ENCODE measurements around the gene ADGRD2. TPM values are rescaled to one million over a fixed set of nuclear protein-coding genes. Genes with fewer than 3 reads are reported as not detected.

The ADGRD2 gene
- total and polyA plus RNA-seq, 9 of the 15 experiments (the other 6 are each of a cell fraction or from before 2014, with no cell fraction given): not detected

DNA sequence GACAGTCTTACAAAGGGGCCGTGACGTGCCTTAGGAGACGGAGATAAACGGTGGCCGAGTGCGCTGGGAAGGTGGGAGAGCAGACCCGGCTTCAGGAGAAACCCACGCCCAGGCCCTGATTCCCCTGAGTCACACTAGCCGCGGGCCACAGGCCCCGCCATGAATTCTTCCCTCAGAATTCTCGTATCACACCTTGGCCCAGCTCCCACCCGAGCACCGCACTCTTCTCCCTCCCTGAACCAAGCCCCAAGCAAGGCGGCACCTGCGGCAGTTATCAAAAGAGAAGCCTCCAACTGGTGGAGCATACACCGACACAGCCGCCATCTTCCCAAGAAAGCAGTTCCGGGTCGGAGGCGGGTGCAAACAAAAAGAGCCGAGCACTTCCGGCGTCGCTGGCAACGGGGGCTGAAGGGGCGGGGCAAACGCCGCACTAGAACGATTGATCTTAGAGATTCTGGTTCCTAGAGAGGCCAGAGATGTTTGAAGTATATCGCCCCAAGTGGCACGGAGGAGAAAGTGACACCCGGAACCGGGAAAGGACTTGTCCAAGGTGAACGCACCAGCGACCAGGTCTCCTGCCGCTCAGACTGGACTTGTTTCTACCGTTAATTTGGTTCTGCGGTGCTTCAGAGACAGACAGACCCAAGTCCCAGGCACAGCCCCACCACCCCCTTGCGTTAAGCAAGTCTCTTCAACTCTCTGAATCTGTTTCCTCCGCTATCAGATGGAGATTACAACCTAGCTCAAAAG is 35.0 kb upstream of the ADGRD2 start, which contains the start of gene PSMB7 (continued):
- TF ChIP-seq CREB5 (CRISPR knock-in tag; IDR thresholded peaks at IDR 0.05): no peak
- peak; percentile 85 for TF ChIP-seq RFX1 (IDR thresholded peaks at IDR 0.05)
- no peak for TF ChIP-seq CHCHD3 (CRISPR knock-in tag; IDR thresholded peaks at IDR 0.05)
- peak; percentile 34 to 41; a peak in 2 of 4 replicates for TF ChIP-seq SIX5 (IDR thresholded peaks at IDR 0.05; ENCODE audit: borderline replicate concordance in 1 of 2, insufficient read depth in 1 of 2, low read depth in 1 of 2, low read length in 2 of 2)
- TF ChIP-seq KLF16 (IDR thresholded peaks at IDR 0.05): no peak
- TF ChIP-seq XRCC5 (IDR thresholded peaks at IDR 0.05; ENCODE audit: low read depth, low read length): peak; percentile 92; the same call in 1 of the 2 replicates
- TF ChIP-seq, protein P1, sequence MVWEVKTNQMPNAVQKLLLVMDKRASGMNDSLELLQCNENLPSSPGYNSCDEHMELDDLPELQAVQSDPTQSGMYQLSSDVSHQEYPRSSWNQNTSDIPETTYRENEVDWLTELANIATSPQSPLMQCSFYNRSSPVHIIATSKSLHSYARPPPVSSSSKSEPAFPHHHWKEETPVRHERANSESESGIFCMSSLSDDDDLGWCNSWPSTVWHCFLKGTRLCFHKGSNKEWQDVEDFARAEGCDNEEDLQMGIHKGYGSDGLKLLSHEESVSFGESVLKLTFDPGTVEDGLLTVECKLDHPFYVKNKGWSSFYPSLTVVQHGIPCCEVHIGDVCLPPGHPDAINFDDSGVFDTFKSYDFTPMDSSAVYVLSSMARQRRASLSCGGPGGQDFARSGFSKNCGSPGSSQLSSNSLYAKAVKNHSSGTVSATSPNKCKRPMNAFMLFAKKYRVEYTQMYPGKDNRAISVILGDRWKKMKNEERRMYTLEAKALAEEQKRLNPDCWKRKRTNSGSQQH (CRISPR knock-in tag; IDR thresholded peaks at IDR 0.05): peak; percentile 66; the same call in 1 of the 2 replicates
- no peak for TF ChIP-seq FOXO4 (CRISPR knock-in tag; IDR thresholded peaks at IDR 0.05)
- TF ChIP-seq TSC22D4 (tag; IDR thresholded peaks at IDR 0.05): no peak
- TF ChIP-seq, protein P2, sequence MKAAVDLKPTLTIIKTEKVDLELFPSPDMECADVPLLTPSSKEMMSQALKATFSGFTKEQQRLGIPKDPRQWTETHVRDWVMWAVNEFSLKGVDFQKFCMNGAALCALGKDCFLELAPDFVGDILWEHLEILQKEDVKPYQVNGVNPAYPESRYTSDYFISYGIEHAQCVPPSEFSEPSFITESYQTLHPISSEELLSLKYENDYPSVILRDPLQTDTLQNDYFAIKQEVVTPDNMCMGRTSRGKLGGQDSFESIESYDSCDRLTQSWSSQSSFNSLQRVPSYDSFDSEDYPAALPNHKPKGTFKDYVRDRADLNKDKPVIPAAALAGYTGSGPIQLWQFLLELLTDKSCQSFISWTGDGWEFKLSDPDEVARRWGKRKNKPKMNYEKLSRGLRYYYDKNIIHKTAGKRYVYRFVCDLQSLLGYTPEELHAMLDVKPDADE (conservative IDR thresholded peaks at IDR 0.05; ENCODE audit: control insufficient read depth, low read depth, low read length): peak; percentile 48; the same call in 1 of the 2 replicates
- TF ChIP-seq DPF2 (IDR thresholded peaks at IDR 0.05): no peak
- TF ChIP-seq ZNF224 (CRISPR knock-in tag; IDR thresholded peaks at IDR 0.05): no peak
- TF ChIP-seq E2F3 (CRISPR knock-in tag; IDR thresholded peaks at IDR 0.05): no peak
- TF ChIP-seq BCOR (IDR thresholded peaks at IDR 0.05): no peak; the same call in 1 of the 2 replicates

Data from K562 (cell line).